Measurements from ENCODE around the gene SMAD6. TPM values are rescaled to one million over a fixed set of nuclear protein-coding genes. Genes with fewer than 3 reads are reported as not detected.
"Not testable (repeated sequence)": the region's sequence is repeated elsewhere in the genome, so short reads cannot be mapped to it uniquely, and the experiment has no call there.

The SMAD6 gene
- total RNA-seq, 1 donor from 2014 or later, result 14.1 TPM

- no peak for ATAC-seq (ENCODE audit: poor library complexity)
- peak; percentile 64 for DNase-seq
- intact Hi-C loops (cut with DNase I), result no loop called here
These were observed 28.4 kb upstream of the SMAD6 start for GRCh38 chr15:66673410-66674322.

- intact Hi-C loops (cut with DNase I), result no loop called here
- DNase-seq, result no peak
- ATAC-seq (ENCODE audit: poor library complexity), result no peak
These were observed 27.3 kb upstream of the SMAD6 start for GRCh38 chr15:66674756-66675155.

GRCh38 chr15:66675446-66675845, 26.6 kb upstream of the SMAD6 start:
- intact Hi-C loops (cut with DNase I), result no loop called here
- DNase-seq, result no peak
- no peak for ATAC-seq (ENCODE audit: poor library complexity)

- ATAC-seq (ENCODE audit: poor library complexity) (no peak), DNase-seq (no peak)
- intact Hi-C loops (cut with DNase I), result no loop called here
These were observed 24.7 kb upstream of the SMAD6 start for GRCh38 chr15:66677336-66677735.

GRCh38 chr15:66679061-66679656, 22.9 kb upstream of the SMAD6 start:
- intact Hi-C loops (cut with DNase I), result no loop called here
- ATAC-seq (ENCODE audit: poor library complexity) (peak; percentile 19), DNase-seq (no peak)

DNA sequence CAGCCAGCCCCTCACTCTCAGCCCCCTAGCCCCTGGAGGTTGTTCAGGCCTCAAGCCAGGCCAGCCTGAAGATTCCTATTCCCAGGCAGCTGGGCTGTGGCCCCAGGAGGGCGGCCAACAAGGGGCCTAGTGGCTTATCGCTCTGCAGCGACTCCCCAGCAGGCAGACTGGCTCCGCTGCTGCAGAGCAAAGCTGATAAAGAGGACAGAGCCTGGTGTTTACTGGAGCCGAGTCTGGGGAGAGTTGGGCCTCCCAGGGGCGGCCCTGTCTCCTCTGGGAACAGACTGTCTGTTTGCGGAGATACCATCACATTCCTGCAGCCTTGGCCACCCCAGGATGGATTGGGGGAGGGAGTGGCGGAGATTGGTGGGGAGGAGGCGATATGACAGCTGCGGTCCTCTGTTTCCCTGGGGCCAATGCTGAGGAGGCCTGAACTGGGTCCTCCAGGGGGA, 22.4 kb upstream of the SMAD6 start:
- intact Hi-C loops (cut with DNase I), result no loop called here
- DNase-seq (peak; percentile 67), ATAC-seq (ENCODE audit: poor library complexity) (peak; percentile 91)

- ATAC-seq (ENCODE audit: poor library complexity) (no peak), DNase-seq (no peak)
- intact Hi-C loops (cut with DNase I), result no loop called here
These were observed 21.5 kb upstream of the SMAD6 start for GRCh38 chr15:66680502-66680901.

DNA sequence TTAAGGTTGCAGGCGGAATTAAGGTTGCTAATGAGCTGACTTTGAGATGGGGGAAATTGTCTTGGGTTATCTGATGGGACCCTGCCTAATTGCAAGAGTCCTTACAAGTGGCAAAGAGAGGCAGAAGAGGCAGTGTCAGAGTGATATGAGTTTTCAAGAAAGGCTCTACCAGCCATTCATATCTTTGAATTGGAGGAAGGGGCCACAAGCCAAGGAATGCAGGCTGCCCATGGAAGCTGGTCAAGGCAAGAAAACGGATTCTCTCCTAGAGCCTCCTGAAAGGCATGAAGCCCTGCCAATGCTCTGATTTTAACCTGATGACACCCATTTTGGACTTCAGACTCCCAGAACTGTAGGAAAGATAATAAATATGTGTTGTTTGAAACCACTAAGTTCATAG, 20.6 kb upstream of the SMAD6 start:
- ATAC-seq (ENCODE audit: poor library complexity) (no peak), DNase-seq (no peak)
- intact Hi-C loops (cut with DNase I), result no loop called here

GRCh38 chr15:66682246-66682645, 19.8 kb upstream of the SMAD6 start:
- intact Hi-C loops (cut with DNase I), result no loop called here
- ATAC-seq (ENCODE audit: poor library complexity) (no peak), DNase-seq (no peak)

DNA sequence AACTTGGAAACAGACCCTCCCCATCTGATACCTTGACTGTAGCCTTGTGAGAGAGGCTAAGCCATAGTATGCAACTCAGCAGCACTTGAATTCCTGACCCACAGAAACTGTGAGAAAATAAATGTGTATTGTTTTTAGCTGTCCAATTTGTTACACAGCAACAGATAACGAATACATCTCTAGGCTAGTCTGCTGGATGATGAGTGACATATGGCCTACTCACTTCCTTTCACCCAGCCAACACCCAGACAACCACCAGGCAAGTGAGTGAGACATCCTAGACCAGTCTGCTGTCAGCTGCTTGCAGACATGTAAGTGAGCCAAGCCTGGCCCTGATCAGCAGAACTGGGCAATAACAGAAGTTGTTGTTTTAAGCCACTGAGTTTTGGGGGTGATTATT, 19.2 kb upstream of the SMAD6 start:
- intact Hi-C loops (cut with DNase I), result no loop called here
- ATAC-seq (ENCODE audit: poor library complexity), result no peak

DNA sequence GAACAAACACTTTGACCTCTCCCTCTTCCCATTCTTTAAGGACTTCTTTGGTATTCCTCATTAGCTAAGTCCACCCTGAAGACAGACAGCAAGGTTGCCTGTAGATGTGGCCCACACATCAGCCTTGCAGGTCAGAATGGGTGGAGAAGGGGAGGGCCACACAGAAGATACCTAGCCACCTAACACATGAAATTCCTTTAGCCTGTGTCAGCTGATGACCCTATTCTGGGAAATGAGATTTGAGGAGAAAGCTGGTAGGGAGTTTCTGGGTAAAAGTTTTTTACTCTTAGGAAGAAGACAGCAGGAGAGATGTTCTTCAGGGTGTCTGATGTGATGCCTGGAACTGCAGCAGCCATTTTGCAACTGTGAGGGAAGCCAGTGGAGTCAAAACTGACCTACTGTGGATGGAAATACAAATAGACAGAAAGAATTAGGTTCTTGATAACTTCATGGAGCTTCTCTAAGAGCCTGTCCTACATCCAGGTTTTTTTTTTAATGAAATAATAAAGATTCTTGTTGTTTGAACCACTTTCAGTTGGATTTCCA, 17.8 kb upstream of the SMAD6 start:
- ATAC-seq (ENCODE audit: poor library complexity), result no peak
- intact Hi-C loops (cut with DNase I), result no loop called here
- no peak for DNase-seq

More for the DNA sequence above, 19.2 kb upstream of the SMAD6 start:
- DNase-seq, result no peak

DNA sequence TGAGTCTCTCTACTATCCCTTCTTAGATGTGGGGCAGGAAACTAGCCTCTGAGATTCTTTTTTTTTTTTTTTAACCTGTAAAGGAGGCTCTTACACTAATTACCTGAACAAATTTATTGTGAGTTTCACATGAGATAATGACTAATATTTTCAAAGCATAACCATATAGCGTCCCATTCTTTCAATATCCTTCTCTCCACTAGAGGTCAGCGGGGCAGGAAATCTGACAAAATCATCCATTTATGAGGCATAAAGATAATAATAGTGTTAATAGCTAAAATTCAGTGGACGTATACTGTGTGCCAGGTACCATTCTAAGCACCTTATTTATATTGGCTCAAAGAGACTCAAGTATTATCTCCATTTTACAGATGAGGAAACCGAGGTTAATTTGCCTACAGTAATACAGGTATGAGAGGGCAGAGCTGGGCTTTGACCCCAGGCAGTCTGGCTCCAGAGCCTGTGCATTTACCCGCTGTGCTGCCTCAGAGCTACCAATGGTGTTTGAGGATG, 16.3 kb upstream of the SMAD6 start:
- no peak for DNase-seq
- intact Hi-C loops (cut with DNase I), result no loop called here
- ATAC-seq (ENCODE audit: poor library complexity), result no peak

DNA sequence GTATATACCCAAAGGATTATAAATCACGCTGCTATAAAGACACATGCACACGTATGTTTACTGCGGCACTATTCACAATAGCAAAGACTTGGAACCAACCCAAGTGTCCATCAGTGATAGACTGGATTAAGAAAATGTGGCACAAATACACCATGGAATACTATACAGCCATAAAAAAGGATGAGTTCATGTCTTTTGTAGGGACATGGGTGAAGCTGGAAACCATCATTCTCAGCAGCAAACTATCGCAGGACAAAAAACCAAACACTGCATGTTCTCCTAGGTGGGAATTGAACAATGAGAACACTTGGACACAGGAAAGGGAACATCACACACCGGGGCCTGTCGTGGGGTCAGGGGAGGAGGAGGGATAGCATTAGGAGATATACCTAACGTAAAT, 11.1 kb upstream of the SMAD6 start:
- ATAC-seq (ENCODE audit: poor library complexity); DNase-seq; intact Hi-C loops (cut with DNase I): not testable (repeated sequence)

DNA sequence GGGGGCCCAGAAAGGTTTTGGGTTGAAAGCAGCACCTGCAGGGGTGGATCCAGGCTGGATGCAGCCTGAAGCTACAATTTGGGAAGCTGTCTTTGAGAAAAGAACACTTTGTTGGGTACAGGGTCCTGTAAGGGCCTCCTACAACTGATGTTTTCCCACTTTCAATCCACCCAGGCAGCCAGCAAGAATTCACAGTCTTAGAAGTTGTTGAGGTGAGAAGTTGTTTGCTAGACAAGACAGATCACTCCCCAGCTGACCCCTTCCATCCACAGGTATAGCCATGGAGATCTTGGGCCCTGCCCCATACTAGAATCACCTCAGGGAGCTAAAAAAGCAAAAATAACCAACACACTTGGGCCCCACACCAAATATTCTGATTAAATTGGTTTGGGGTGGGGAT, 10.3 kb upstream of the SMAD6 start:
- no peak for DNase-seq
- no peak for ATAC-seq (ENCODE audit: poor library complexity)
- intact Hi-C loops (cut with DNase I), result no loop called here

DNA sequence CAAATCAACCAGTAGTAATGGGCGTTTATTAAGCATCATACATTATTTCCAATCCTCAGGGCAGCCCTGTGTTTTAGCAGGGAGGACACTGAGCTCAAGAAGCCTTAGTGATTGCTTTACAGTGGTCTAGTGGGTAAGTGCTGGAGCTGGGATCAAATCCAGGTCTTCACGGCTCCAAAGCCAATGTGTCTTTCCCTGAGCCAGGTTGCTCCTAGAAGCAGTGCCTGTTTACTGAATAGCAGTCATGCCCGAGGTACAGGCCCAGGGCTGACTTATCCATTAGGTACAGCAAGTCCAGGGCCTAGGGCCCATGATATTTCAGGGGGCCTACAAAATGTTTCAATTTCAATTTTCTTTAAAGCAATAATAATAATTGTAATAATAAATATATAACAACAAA, 9.6 kb upstream of the SMAD6 start:
- peak; percentile 54 for DNase-seq
- ATAC-seq (ENCODE audit: poor library complexity), result peak; percentile 93
- intact Hi-C loops (cut with DNase I), result no loop called here

DNA sequence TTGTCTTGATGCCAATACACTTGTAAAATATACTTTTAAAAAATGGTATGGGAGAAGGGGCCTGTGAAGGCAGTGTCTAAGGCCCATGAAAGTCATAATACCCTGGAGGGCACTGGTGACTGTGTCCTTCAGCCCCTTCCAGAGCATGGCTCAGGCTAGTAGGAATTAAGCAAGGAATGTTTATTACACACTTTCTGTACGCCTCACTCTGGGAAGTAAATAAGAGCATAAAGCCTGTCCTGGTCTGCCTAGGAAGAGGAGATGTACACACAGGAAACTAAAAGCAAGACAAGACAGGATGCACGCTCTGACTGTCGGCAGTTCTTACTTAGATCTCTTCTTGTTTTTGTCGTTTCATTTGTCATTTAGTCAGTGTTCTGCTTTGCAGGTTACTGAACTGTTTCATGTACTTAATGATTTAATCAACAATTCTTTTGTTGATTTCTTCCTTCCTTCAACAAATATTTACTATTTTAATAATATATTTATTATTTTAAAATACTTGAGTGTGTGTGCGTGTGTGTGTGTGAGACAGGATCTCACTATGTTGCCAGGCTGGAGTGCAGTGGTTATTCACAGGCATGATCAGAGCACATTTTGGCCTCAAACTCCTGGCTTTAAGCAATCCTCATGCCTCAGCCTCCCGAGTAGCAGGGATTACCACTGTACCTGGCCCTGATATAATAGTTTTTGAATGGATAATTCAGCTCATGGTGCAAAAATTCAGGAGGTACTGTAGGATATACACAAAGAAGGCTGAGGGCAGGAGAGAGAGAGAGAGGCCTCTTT, 9.0 kb upstream of the SMAD6 start:
- DNase-seq (no peak), ATAC-seq (ENCODE audit: poor library complexity) (peak; percentile 44)
- intact Hi-C loops (cut with DNase I), result no loop called here

GRCh38 chr15:66696770-66697169, 5.3 kb upstream of the SMAD6 start:
- DNase-seq, result no peak
- no peak for ATAC-seq (ENCODE audit: poor library complexity)
- intact Hi-C loops (cut with DNase I), result no loop called here

DNA sequence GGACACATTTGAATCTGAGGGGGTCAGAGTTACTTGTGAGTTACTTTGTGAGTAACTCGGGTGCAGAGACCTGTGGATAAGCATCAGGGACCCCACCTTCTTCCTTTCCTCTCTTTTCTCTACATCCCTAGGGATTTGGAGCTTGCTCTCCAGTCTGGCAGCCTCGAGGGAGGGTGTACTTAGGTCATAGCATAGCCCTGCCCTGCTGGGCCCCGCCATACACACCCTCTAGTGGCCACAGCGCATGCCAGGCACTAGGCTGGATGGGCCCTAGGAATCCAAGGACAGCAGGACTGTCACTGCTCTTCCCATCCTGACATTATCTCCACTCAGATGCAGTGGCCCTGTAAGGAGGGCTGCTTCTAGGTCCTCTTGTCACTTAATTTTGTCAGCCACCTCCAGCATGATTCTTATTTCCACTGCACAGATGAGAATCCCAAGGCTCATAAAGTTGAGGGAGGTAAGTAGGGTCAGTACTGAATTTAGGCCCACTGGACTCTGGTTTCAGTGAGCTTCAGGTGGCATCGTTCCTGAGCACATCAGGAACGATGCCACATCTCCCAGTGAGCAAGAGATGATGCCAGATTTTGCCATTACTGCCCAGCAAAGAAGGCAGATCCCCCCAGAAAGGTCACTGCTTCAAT, 3.6 kb upstream of the SMAD6 start:
- intact Hi-C loops (cut with DNase I), result no loop called here
- DNase-seq, result peak; percentile 83
- peak; percentile 16 for ATAC-seq (ENCODE audit: poor library complexity)
